Gastrocnemius medialis (tissue), 4 donors: ENCODE data around the gene TIMP3.

Experiments used
- POLR2A ChIP-seq, 2 donors: fragments of 450-650 bp; IDR thresholded peaks; one replicate each; pipeline ENCODE4 v1.6.1; 2017; ENCODE audit warnings: antibody characterized with exemption in 2 of 2, mild to moderate bottlenecking in 2 of 2, moderate library complexity in 2 of 2
- TF ChIP-seq, protein P1 (sequence below), 5 experiments: fragments of 450-650 bp in 3 of 5; fragments of 200-600 bp in 2 of 5; sonication (generic) in 2 of 5; IDR thresholded peaks in 4 of 5; conservative IDR thresholded peaks in 1 of 5; 1 replicate in 4 of 5; 2 replicates in 1 of 5; pipeline ENCODE4 v1.5.1; 2016 to 2019; ENCODE audit warnings: antibody characterized with exemption in 5 of 5, mild to moderate bottlenecking in 3 of 5, moderate library complexity in 3 of 5

- TF ChIP-seq POLR2A (IDR thresholded peaks at IDR 0.05), result no peak
- TF ChIP-seq, protein P1, sequence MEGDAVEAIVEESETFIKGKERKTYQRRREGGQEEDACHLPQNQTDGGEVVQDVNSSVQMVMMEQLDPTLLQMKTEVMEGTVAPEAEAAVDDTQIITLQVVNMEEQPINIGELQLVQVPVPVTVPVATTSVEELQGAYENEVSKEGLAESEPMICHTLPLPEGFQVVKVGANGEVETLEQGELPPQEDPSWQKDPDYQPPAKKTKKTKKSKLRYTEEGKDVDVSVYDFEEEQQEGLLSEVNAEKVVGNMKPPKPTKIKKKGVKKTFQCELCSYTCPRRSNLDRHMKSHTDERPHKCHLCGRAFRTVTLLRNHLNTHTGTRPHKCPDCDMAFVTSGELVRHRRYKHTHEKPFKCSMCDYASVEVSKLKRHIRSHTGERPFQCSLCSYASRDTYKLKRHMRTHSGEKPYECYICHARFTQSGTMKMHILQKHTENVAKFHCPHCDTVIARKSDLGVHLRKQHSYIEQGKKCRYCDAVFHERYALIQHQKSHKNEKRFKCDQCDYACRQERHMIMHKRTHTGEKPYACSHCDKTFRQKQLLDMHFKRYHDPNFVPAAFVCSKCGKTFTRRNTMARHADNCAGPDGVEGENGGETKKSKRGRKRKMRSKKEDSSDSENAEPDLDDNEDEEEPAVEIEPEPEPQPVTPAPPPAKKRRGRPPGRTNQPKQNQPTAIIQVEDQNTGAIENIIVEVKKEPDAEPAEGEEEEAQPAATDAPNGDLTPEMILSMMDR (IDR thresholded peaks at IDR 0.05 in 4 of 5, conservative IDR thresholded peaks at IDR 0.05 in 1 of 5), result no peak
These were observed 73.5 kb downstream of the TIMP3 start for GRCh38 chr22:32874976-32875375.
